ENCODE results near the gene ITGA1.

GRCh38 chr5:52794519-52794918 is 6.8 kb downstream of the ITGA1 start:
- TF ChIP-seq CTCF (conservative IDR thresholded peaks at IDR 0.05) (no peak), EZH2 (IDR thresholded peaks at IDR 0.05; ENCODE audit: low read depth) (no peak)
